Rectal smooth muscle tissue (tissue), 1 donor: ENCODE measurements around the gene SP7.

ENCODE experiments used
- H3K27ac ChIP-seq: one replicate; pipeline ENCODE4 v1.7.0; 2013; ENCODE audit warnings: low read depth, low read length, inconsistent platforms
- H3K27me3 ChIP-seq: one replicate; pipeline ENCODE4 v1.7.0; 2013; ENCODE audit warnings: low read length; ENCODE audit not compliant: control insufficient read depth, insufficient read depth
- H3K36me3 ChIP-seq: one replicate; pipeline ENCODE4 v1.7.0; 2013; ENCODE audit warnings: low read length; ENCODE audit not compliant: control insufficient read depth, insufficient read depth
- H3K4me1 ChIP-seq: one replicate; pipeline ENCODE4 v1.7.0; 2013; ENCODE audit warnings: low read length; ENCODE audit not compliant: control insufficient read depth, insufficient read depth
- H3K4me3 ChIP-seq: one replicate; pipeline ENCODE4 v1.7.0; 2013; ENCODE audit warnings: low read length
- H3K9ac ChIP-seq: one replicate; pipeline ENCODE4 v1.7.0; 2013; ENCODE audit warnings: low read length

The SP7 gene

GRCh38 chr12:53277981-53278380 is 58.2 kb downstream of the SP7 start:
- Histone ChIP-seq H3K36me3 (no peaks in the 10 kb centered on the region), H3K27me3 (no peaks in the 10 kb centered on the region), H3K4me1 (no peaks in the 10 kb centered on the region), H3K4me3 (no peak overlapping the region), H3K27ac (no peak overlapping the region), H3K9ac (no peak overlapping the region)
